ENCODE measurements around the gene ABL2.
A peak's percentile ranks its signal among the peaks of the same experiment; 100 is the strongest.
"Not testable (repeated sequence)": the region's sequence is repeated elsewhere in the genome, so short reads cannot be mapped to it uniquely, and the experiment has no call there.

The ABL2 gene

GRCh38 chr1:179137617-179138255 is 91.7 kb downstream of the ABL2 start:
- DNase-seq (ENCODE audit: low read depth), result peak; percentile 49
- no peak overlapping the region for H3K4me3 ChIP-seq (ENCODE audit: low read length)
- no peak for TF ChIP-seq CTCF (conservative IDR thresholded peaks at IDR 0.05; ENCODE audit: low read length)

GRCh38 chr1:179135707-179136106 is 93.8 kb downstream of the ABL2 start:
- not testable (repeated sequence) for H3K4me3 ChIP-seq (ENCODE audit: low read length)

GRCh38 chr1:179135168-179135567 is 94.3 kb downstream of the ABL2 start:
- H3K4me3 ChIP-seq (ENCODE audit: low read length); DNase-seq (ENCODE audit: low read depth): not testable (repeated sequence)

More at GRCh38 chr1:179135707-179136106, 93.8 kb downstream of the ABL2 start:
- not testable (repeated sequence) for DNase-seq (ENCODE audit: low read depth)

- H3K4me3 ChIP-seq (ENCODE audit: low read length), result peak overlapping the region; percentile 22; the same call in 1 of the 2 replicates
- no peak for TF ChIP-seq CTCF (conservative IDR thresholded peaks at IDR 0.05; ENCODE audit: low read length)
- DNase-seq (ENCODE audit: low read depth), result no peak
These were observed 99.6 kb downstream of the ABL2 start for GRCh38 chr1:179129702-179130473.

GRCh38 chr1:179128520-179128919 is 101.0 kb downstream of the ABL2 start:
- no peak for TF ChIP-seq CTCF (conservative IDR thresholded peaks at IDR 0.05; ENCODE audit: low read length)
- DNase-seq (ENCODE audit: low read depth), result no peak
- no peak overlapping the region for H3K4me3 ChIP-seq (ENCODE audit: low read length)

GRCh38 chr1:179127163-179127895 is 102.1 kb downstream of the ABL2 start:
- peak; percentile 57 for DNase-seq (ENCODE audit: low read depth)
- H3K4me3 ChIP-seq (ENCODE audit: low read length), result no peak overlapping the region

GRCh38 chr1:179126338-179127060 is 103.0 kb downstream of the ABL2 start:
- TF ChIP-seq CTCF (conservative IDR thresholded peaks at IDR 0.05; ENCODE audit: low read length), result no peak
- no peak overlapping the region for H3K4me3 ChIP-seq (ENCODE audit: low read length)
- no peak for DNase-seq (ENCODE audit: low read depth)

More at GRCh38 chr1:179127163-179127895, 102.1 kb downstream of the ABL2 start:
- TF ChIP-seq CTCF (conservative IDR thresholded peaks at IDR 0.05; ENCODE audit: low read length), result no peak

Data from AG10803 (cell line).